Fibroblast of lung (primary cell): ENCODE data around the gene CYTH1. TPM values are rescaled to one million over a fixed set of nuclear protein-coding genes. Genes with fewer than 3 reads are reported as not detected.

Experiments
- DNase-seq, 2 donors: peaks; one replicate each; pipeline versions ENCODE4 v3.0.0 to v3.0.0-alpha.2; 2010; ENCODE audit warnings: low read depth in 2 of 2
- H2AFZ ChIP-seq: 2 replicates; pipeline ENCODE4 v1.5.1; 2012; ENCODE audit warnings: low read length, control low read depth, inconsistent platforms
- H3K27ac ChIP-seq: 2 replicates; pipeline ENCODE4 v1.5.1; 2011; ENCODE audit warnings: low read length, control low read depth; ENCODE audit not compliant: insufficient read depth
- H3K27me3 ChIP-seq: 2 replicates; pipeline ENCODE4 v1.5.1; 2011; ENCODE audit warnings: mild to moderate bottlenecking, low read length; ENCODE audit not compliant: control insufficient read depth, insufficient read depth
- H3K36me3 ChIP-seq: 2 replicates; pipeline ENCODE4 v1.5.1; 2011; ENCODE audit warnings: low read length; ENCODE audit not compliant: control insufficient read depth, insufficient read depth
- H3K4me1 ChIP-seq: 2 replicates; pipeline ENCODE4 v1.5.1; 2011; ENCODE audit warnings: low read length; ENCODE audit not compliant: control insufficient read depth, insufficient read depth; ENCODE audit errors: extremely low read depth
- H3K4me2 ChIP-seq: 2 replicates; pipeline ENCODE4 v1.5.1; 2011; ENCODE audit warnings: low read length, control low read depth; ENCODE audit not compliant: insufficient read depth; ENCODE audit errors: extremely low read depth
- H3K4me3 ChIP-seq, 4 experiments: fragments of 200-600 bp in 1 of 4; sonication (generic) in 1 of 4; replicated peaks in 1 of 4; 2 replicates each; pipeline ENCODE4 v1.5.1; 2011 to 2016; ENCODE audit warnings: low read length in 4 of 4, low read depth in 3 of 4, mild to moderate bottlenecking in 3 of 4, control low read depth in 2 of 4, inconsistent platforms in 1 of 4, mixed read lengths in 1 of 4; ENCODE audit not compliant: insufficient read depth in 1 of 4; ENCODE audit errors: control extremely low read depth in 1 of 4
- H3K79me2 ChIP-seq: 2 replicates; pipeline ENCODE4 v1.5.1; 2012; ENCODE audit warnings: mild to moderate bottlenecking, low read length, inconsistent platforms; ENCODE audit not compliant: control insufficient read depth, insufficient read depth
- H3K9ac ChIP-seq: 2 replicates; pipeline ENCODE4 v1.5.1; 2011; ENCODE audit warnings: mild to moderate bottlenecking, low read length, control low read depth; ENCODE audit not compliant: insufficient read depth
- H3K9me3 ChIP-seq: 2 replicates; pipeline ENCODE4 v1.5.1; 2012; ENCODE audit warnings: low read depth, low read length; ENCODE audit not compliant: control insufficient read depth, insufficient read depth
- H4K20me1 ChIP-seq: 2 replicates; pipeline ENCODE4 v1.5.1; 2011; ENCODE audit warnings: low read length; ENCODE audit not compliant: control insufficient read depth, insufficient read depth; ENCODE audit errors: extremely low read depth
- CTCF ChIP-seq, 2 donors: IDR thresholded peaks in 1 of 2; conservative IDR thresholded peaks in 1 of 2; 1 replicate in 1 of 2; 2 replicates in 1 of 2; pipeline ENCODE4 v1.5.1; 2011 to 2012; ENCODE audit warnings: low read length in 2 of 2, control low read depth in 1 of 2, inconsistent platforms in 1 of 2, low read depth in 1 of 2, mild to moderate bottlenecking in 1 of 2
- EZH2 ChIP-seq: IDR thresholded peaks from 2 replicates; pipeline ENCODE4 v1.5.1; 2012; ENCODE audit warnings: low read length, control low read depth, mild to moderate bottlenecking; ENCODE audit errors: missing control alignments
- polyA plus RNA-seq, 2 donors: library from polyadenylated mRNA; depleted of rRNA in 1 of 2; stranded (reverse) in 1 of 2; unstranded in 1 of 2; fragments of >200 nt; gene quantifications; 2 replicates each; pipeline ENCODE4 v1.2.1, GENCODE V29; 2011 to 2012; ENCODE audit warnings: missing spikeins in 1 of 2
- total RNA-seq: library from RNA; depleted of rRNA; stranded (reverse); fragments of >200 nt; gene quantifications from 2 replicates; pipeline ENCODE4 v1.2.1, GENCODE V29; 2014

The CYTH1 gene
- total and polyA plus RNA-seq, 2 donors (not counting 1 experiment from before 2014, with no cell fraction given), result 8.9 to 9.9 TPM

GRCh38 chr17:78788451-78788850 lies 6.4 kb upstream of the CYTH1 start:
- Histone ChIP-seq H2AFZ (no peak overlapping the region), H4K20me1 (no peaks in the 10 kb centered on the region), H3K36me3 (no peaks in the 10 kb centered on the region), H3K9ac (no peak overlapping the region), H3K27me3 (no peaks in the 10 kb centered on the region), H3K4me1 (peaks cover 10% of the 10 kb centered on the region), H3K79me2 (no peaks in the 10 kb centered on the region), H3K4me3 (no peak overlapping the region), H3K9me3 (no peaks in the 10 kb centered on the region), H3K4me2 (no peak overlapping the region), H3K27ac (no peak overlapping the region)
- TF ChIP-seq CTCF (conservative IDR thresholded peaks at IDR 0.05 in 1 of 2, IDR thresholded peaks at IDR 0.05 in 1 of 2; ENCODE audit: low read depth in 1 of 2, low read length in 2 of 2) (no peak), EZH2 (no peak)
- DNase-seq, result no peak

- DNase-seq, result no peak
- Histone ChIP-seq H2AFZ (no peak overlapping the region), H3K4me2 (no peak overlapping the region), H3K27me3 (no peaks in the 10 kb centered on the region), H3K4me3 (no peak overlapping the region), H3K9ac (no peak overlapping the region), H4K20me1 (no peaks in the 10 kb centered on the region), H3K9me3 (no peaks in the 10 kb centered on the region), H3K4me1 (peaks cover 10% of the 10 kb centered on the region), H3K27ac (no peak overlapping the region), H3K79me2 (no peaks in the 10 kb centered on the region), H3K36me3 (no peaks in the 10 kb centered on the region)
- TF ChIP-seq EZH2, result no peak
- TF ChIP-seq CTCF (conservative IDR thresholded peaks at IDR 0.05 in 1 of 2, IDR thresholded peaks at IDR 0.05 in 1 of 2; ENCODE audit: low read depth in 1 of 2, low read length in 2 of 2), result no peak
Observed at GRCh38 chr17:78787444-78787843, 5.4 kb upstream of the CYTH1 start.

- no peak for DNase-seq
- H3K36me3 ChIP-seq, result no peaks in the 10 kb centered on the region
- H3K4me3 ChIP-seq, result no peak overlapping the region
- no peak overlapping the region for H3K9ac ChIP-seq
- peaks cover 5% of the 10 kb centered on the region for H3K79me2 ChIP-seq
- H4K20me1 ChIP-seq, result no peaks in the 10 kb centered on the region
- no peak overlapping the region for H3K4me2 ChIP-seq
- H2AFZ ChIP-seq, result no peak overlapping the region
- peaks cover 10% of the 10 kb centered on the region for H3K4me1 ChIP-seq
- H3K27ac ChIP-seq, result no peak overlapping the region
- H3K27me3 ChIP-seq, result no peaks in the 10 kb centered on the region
- TF ChIP-seq CTCF (conservative IDR thresholded peaks at IDR 0.05 in 1 of 2, IDR thresholded peaks at IDR 0.05 in 1 of 2; ENCODE audit: low read depth in 1 of 2, low read length in 2 of 2) (no peak), EZH2 (no peak)
- no peaks in the 10 kb centered on the region for H3K9me3 ChIP-seq
Observed at GRCh38 chr17:78785663-78786057, 3.6 kb upstream of the CYTH1 start.
